ENCODE data around the gene EME2. TPM values are rescaled to one million over a fixed set of nuclear protein-coding genes. Genes with fewer than 3 reads are reported as not detected.

Gene EME2
- total and polyA plus RNA-seq, 10 donors, result 5.1 to 41.3 (median 27.4) TPM

GRCh38 chr16:1759511-1759910 lies 13.1 kb upstream of the EME2 start:
- intact Hi-C loops (cut with DNase I; ENCODE audit: low total_unique reads), result no loop called here
- no peak overlapping the region for H3K4me3 ChIP-seq
- TF ChIP-seq POLR2AphosphoS5 (IDR thresholded peaks at IDR 0.05), result no peak
- TF ChIP-seq, protein P1, sequence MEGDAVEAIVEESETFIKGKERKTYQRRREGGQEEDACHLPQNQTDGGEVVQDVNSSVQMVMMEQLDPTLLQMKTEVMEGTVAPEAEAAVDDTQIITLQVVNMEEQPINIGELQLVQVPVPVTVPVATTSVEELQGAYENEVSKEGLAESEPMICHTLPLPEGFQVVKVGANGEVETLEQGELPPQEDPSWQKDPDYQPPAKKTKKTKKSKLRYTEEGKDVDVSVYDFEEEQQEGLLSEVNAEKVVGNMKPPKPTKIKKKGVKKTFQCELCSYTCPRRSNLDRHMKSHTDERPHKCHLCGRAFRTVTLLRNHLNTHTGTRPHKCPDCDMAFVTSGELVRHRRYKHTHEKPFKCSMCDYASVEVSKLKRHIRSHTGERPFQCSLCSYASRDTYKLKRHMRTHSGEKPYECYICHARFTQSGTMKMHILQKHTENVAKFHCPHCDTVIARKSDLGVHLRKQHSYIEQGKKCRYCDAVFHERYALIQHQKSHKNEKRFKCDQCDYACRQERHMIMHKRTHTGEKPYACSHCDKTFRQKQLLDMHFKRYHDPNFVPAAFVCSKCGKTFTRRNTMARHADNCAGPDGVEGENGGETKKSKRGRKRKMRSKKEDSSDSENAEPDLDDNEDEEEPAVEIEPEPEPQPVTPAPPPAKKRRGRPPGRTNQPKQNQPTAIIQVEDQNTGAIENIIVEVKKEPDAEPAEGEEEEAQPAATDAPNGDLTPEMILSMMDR (IDR thresholded peaks at IDR 0.05 in 8 of 11, conservative IDR thresholded peaks at IDR 0.05 in 3 of 11), result no peak
- H3K27me3 ChIP-seq (replicated peaks in 1 of 7), result no peaks in the 10 kb centered on the region
- peaks cover 0 to 98% (median 61%) of the 10 kb centered on the region in 6 donors for H3K36me3 ChIP-seq
- no peak overlapping the region for H3K27ac ChIP-seq
- H3K4me1 ChIP-seq, result peaks cover 0 to 8% (median 0%) of the 10 kb centered on the region in 6 donors
- no peaks in the 10 kb centered on the region for H3K9me3 ChIP-seq
- 94 to 97% (median 96%) methylated on average over 16 to 21 of the region's 21 CpGs for WGBS, 5 donors
- peak; percentile 50 for DNase-seq

DNA sequence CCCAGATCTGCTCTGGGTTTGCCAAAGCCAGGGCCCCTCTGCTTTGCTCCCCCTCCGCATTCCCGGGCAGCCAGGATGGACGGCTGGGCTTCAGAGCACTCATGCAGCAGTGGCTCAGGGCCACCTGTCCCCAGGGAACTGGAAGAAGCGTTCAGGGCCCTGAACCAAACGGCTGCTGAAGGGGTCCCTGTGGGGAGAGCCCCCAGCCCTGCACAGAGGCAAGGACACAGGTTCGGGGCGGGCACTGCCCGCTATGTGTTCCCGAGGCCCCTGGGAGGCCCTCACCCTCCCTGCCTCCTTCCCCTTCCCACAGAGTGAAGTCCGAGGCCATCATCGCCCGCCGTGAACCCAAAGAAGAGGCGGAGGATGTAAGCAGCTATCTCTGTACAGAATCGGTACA lies 11.7 kb upstream of the EME2 start:
- Histone ChIP-seq H3K27me3 (replicated peaks in 1 of 7) (no peaks in the 10 kb centered on the region), H3K27ac (no peak overlapping the region), H3K4me3 (no peak overlapping the region), H3K9me3 (no peaks in the 10 kb centered on the region), H3K36me3 (peaks cover 0 to 98% (median 72%) of the 10 kb centered on the region in 6 donors), H3K4me1 (peaks cover 0 to 8% (median 0%) of the 10 kb centered on the region in 6 donors)
- intact Hi-C loops (cut with DNase I; ENCODE audit: low total_unique reads), result no loop called here
- WGBS, 5 donors, result 84 to 97% (median 94%) methylated on average over 10 to 15 of the region's 15 CpGs
- no peak for DNase-seq
- TF ChIP-seq POLR2AphosphoS5 (IDR thresholded peaks at IDR 0.05) (peak in 1 of 3 donors; percentile 42), POLR2A (IDR thresholded peaks at IDR 0.05) (no peak)
- TF ChIP-seq, protein P1 (IDR thresholded peaks at IDR 0.05 in 8 of 11, conservative IDR thresholded peaks at IDR 0.05 in 3 of 11), result no peak

DNA sequence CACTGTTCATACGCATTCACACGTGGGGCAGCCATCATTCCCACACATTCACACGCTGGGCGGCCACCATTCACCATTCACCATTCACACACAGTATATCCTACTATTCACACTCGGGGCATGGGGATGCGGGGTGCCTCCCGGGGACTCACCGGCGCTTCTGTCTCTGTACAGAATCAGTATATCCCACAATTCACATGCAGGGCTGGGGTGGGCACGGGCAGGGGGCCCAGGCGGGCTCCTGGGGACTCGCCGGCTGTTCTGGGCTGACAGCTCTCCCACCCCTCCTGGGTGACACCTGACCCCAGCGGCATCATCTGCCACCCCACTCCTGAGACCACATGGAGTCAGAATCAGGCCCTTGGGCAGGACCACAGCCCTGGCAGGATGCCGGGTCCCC lies 10.9 kb upstream of the EME2 start:
- TF ChIP-seq POLR2AphosphoS5 (IDR thresholded peaks at IDR 0.05) (no peak), POLR2A (IDR thresholded peaks at IDR 0.05) (no peak)
- TF ChIP-seq, protein P1 (IDR thresholded peaks at IDR 0.05 in 8 of 11, conservative IDR thresholded peaks at IDR 0.05 in 3 of 11), result no peak
- Histone ChIP-seq H3K4me3 (no peak overlapping the region), H3K27me3 (replicated peaks in 1 of 7) (no peaks in the 10 kb centered on the region), H3K9me3 (no peaks in the 10 kb centered on the region), H3K4me1 (peaks cover 0 to 8% (median 0%) of the 10 kb centered on the region in 6 donors), H3K27ac (no peak overlapping the region), H3K36me3 (peaks cover 0 to 100% (median 80%) of the 10 kb centered on the region in 6 donors)
- intact Hi-C loops (cut with DNase I; ENCODE audit: low total_unique reads), result no loop called here
- 92 to 96% (median 93%) methylated on average over 10 to 15 of the region's 15 CpGs for WGBS, 5 donors
- DNase-seq, result peak; percentile 58

- intact Hi-C loops (cut with DNase I; ENCODE audit: low total_unique reads), result no loop called here
- no peak overlapping the region for H3K27ac ChIP-seq
- H3K36me3 ChIP-seq, result peaks cover 0 to 100% (median 85%) of the 10 kb centered on the region in 6 donors
- DNase-seq, result no peak
- TF ChIP-seq, protein P1 (IDR thresholded peaks at IDR 0.05 in 8 of 11, conservative IDR thresholded peaks at IDR 0.05 in 3 of 11), result no peak
- TF ChIP-seq POLR2AphosphoS5 (IDR thresholded peaks at IDR 0.05), result peak in 2 of 3 donors; percentile 29 to 44
- TF ChIP-seq POLR2A (IDR thresholded peaks at IDR 0.05), result no peak
- H3K9me3 ChIP-seq, result no peaks in the 10 kb centered on the region
- H3K27me3 ChIP-seq (replicated peaks in 1 of 7), result no peaks in the 10 kb centered on the region
- 90 to 94% (median 92%) methylated on average over 26 to 30 of the region's 30 CpGs for WGBS, 5 donors
- H3K4me3 ChIP-seq, result no peak overlapping the region
- peaks cover 0 to 2% (median 0%) of the 10 kb centered on the region in 6 donors for H3K4me1 ChIP-seq
These were observed 10.3 kb upstream of the EME2 start for GRCh38 chr16:1762196-1762878.

Measured in spleen (tissue), 11 donors.